GOT3 (cell line): ENCODE data around the gene ASF1B.
"Not testable (repeated sequence)": the region's sequence is repeated elsewhere in the genome, so short reads cannot be mapped to it uniquely, and the experiment has no call there.

ENCODE experiments used
- DNase-seq: peaks from one replicate; lab custom pipeline; 2025; ENCODE audit warnings: mixed read lengths; lab: John Stamatoyannopoulos, UW

ASF1B gene

DNA sequence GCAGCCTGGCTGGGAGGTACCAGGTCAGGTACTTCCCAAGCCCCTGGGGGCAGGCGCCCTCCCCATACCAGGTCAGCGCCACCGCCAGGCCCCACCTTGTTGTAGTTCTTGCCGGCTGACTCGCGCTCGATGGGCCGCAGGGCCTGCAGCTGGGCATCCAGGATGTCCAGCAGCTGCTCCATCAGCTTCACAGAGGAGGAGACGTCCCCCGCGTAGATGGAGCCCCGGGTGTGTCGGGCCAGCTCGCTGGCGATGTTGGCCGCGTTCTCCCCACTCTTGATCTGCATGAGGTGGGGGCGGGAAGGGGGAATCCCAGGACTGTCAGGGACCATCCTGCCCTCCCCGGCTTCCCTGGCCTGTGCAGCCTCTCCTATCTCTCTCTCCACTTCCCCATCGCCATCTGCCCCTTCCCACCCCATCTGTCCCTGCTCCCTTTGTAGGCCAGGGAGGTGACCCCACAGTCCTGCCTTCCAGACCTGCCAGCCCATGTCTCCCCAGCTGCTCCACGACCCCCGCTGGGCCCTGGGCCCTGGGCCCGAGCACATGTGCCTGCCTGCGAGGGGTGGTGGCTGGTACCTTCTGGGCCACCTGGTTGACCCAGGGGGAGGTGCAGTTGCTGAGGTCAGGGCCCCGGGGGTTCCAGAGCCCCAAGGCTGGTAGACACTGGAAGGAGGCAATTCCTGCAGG is 23.8 kb upstream of the ASF1B start:
- no peak for DNase-seq

DNA sequence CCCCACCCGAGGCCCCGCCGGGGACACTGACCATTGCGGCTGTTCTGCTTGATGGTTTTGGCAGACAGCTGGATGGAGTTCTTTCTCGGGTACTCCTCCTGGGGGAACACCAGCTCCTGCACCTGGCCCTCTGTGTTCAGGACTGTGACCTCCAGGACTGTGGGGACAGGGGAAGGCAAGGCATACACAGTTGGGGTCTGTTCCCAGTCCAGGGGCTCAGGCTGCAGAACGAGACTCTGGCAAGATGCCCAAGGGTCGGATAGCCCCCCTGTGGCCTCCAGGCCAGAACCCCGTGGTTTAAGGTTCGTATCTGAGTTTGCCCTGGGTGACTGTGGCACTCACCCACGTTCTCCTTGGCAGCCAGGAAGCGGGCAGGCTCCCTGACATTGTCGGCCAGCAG is 22.7 kb upstream of the ASF1B start:
- DNase-seq: no peak

- no peak for DNase-seq
Observed at GRCh38 chr19:14158276-14159023, 22.1 kb upstream of the ASF1B start.

DNA sequence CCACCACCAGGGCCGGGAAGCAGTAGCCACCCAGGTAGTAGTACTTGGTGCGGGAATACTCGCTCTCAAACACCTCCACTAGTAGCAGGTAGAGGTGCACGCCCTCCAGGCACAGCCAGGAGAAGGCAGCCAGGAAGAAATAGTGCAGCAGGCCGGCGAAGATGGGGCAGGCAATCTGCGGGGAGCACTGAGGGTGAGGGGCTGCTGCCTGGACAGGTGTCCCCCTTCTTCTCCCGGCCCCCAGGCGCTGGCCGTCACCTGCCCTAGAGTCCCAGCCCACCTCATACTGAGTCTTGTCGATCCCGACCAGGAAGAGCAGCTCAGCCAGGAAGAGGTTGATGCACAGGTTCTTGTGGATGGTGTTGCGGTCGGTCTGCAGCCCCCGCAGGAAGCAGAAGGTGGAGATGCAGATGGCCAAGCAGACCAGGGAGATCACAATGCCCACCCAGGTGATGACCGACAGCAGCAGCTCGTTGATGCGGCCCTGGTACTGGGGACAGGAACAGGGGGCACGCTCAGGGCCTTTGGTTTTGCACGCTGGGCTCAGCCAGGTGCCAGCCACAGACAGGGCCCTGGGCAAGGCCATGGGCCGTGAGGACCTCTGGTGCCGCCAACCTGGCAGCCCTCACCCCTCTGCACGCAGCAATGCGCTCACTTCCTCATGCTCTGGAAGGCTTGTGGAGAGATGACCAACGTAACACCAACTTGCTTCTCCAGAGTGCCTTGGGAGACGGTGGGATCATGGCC is 20.8 kb upstream of the ASF1B start:
- no peak for DNase-seq

GRCh38 chr19:14156122-14156521 is 19.7 kb upstream of the ASF1B start:
- DNase-seq: no peak

GRCh38 chr19:14155371-14155770 is 19.0 kb upstream of the ASF1B start:
- DNase-seq: no peak

- no peak for DNase-seq
Observed at GRCh38 chr19:14152713-14153112, 16.3 kb upstream of the ASF1B start.

DNA sequence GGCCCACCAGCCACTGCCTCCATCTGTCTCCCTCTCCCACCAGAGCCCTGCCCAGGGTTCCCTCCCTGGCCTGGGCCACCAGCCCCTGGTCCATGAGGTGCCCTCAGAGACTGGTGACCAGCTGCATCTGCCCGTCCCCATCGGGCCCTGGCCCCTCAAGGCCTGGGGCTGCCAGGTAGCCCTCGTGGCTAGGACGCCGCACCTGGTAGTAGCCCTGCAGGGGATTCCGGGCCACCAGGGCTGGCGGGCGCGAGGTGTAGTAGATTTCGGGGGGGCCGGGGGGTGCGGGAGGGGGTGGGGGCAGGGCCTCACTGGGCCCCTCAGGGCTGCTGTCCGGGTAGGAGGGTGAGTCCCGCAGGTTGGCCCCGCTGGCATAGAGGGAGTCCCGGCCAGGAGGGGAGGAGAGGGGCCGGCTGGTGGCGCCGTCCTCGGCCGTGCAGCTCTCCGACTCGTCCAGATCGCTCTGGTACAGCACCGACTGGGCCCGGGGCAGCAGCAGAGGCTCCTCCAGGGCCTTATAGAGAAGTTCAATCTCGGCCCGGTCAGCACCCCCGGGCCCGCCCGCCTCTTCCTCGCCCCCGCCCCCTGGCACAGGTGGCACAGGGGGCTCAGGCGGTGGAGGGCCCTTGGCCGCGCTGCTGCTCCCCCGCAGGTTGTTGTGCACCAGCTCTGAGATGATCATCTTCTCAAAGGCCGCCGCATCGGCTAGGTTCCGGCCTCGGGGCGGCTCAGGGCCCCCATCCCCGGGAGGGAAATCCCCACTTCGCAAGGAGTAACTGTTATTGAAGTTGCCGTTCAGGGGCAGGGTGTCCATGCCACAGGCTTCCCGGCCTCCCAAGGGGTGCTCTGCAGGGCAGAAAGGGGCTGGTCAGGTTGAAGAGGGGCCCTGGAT is 14.6 kb upstream of the ASF1B start:
- no peak for DNase-seq

GRCh38 chr19:14150041-14150769 is 13.8 kb upstream of the ASF1B start:
- DNase-seq: no peak

- DNase-seq: no peak
Observed at GRCh38 chr19:14149509-14149994, 13.2 kb upstream of the ASF1B start.

- no peak for DNase-seq
Observed at GRCh38 chr19:14148751-14149410, 12.5 kb upstream of the ASF1B start.

DNA sequence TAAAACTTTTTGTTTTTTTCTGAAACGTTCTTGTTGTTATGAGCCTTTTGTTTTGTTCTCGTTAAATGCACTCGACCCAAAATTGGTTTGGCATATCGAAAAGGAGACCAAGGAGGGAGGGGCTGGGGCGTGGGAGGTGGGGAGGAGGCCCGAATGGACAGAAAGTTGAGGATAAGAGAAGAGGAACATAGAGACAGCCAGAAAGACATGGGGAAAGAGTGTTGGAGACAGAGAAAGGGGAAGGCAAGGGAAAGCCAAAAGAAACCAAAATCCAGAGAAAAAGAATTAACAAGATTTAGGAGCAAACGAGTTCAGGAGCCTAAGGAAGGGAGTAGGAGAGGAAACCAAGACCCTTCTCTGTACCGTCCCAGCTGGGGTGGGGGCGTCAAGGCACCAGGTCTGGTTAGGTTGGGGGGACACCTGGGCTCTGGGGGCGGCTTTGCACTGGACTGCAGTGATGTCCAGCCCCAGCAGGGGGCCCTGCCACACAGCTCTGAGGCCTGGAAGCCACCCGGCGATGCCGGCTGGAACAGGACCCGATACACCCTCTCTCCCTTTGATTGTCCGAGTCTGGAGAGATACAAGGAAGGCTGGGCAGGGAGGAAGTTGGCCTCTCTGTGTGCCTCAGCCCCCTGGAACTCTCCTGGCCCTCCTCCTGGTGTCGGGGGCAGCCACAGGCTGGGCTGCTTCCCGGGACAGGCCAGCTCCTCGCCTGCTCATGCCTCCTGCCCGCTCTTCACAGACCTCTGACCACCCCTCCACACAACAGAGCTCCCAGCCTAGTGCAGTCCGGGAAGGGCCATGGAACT is 11.6 kb upstream of the ASF1B start:
- no peak for DNase-seq

DNA sequence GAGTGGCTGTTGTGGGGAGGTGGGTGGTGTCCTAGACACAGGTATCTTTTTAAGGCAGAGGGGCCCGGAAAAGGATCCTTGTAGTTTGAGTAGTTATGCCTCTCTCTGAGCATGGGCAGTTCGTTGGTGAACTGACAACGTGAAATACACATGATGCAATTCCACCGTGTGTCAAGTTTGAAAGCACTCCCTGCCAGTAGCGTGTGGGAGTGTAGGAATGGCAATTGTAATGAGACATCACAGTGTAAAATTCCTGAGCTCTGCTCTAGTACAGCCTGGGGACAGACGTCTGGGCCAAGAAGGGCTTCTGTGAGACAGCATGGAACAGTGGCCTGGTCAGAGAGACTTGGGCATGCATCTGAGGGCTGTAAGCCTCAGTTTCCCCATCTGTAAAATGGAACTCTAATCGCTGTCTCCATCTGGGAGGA is 10.4 kb upstream of the ASF1B start:
- no peak for DNase-seq

DNA sequence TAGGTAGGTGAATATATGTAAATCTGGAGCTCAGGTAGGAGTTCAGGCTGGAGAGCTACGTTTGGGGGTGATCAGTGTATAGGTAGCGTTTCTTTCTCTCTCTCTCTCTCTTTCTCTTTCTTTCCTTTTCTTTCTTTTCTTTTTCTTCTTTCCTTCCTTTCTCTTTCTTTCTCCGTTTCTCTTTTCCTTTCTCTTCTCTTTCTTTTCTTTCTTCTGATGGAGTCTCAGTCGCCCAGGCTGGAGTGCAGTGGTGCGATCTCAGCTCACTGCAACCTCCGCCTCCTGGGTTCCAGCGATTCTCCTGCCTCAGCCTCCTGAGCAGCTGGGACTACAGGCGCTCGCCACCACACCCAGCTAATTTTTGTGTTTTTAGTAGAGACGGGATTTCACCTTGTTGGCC is 9.8 kb upstream of the ASF1B start:
- DNase-seq: not testable (repeated sequence)

DNA sequence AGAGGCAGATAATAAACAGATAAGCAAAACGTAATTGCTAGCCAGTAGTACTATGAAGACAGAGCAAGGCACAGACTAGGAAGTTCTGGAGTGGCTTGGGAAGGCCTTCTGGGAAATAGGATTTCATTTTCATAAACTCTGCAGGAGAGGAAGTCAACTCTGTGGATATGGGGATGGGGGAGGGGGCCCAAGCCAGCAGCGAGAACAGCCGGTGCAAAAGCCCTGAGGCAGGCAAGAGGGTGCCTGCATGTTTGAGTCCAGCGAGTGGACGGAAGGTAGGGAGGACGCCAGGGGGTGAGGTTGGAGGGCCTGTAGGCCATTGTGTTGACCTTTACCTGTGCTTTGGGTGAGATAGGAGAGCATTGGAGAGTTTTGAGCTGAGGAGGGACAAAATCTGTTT is 9.0 kb upstream of the ASF1B start:
- no peak for DNase-seq

DNA sequence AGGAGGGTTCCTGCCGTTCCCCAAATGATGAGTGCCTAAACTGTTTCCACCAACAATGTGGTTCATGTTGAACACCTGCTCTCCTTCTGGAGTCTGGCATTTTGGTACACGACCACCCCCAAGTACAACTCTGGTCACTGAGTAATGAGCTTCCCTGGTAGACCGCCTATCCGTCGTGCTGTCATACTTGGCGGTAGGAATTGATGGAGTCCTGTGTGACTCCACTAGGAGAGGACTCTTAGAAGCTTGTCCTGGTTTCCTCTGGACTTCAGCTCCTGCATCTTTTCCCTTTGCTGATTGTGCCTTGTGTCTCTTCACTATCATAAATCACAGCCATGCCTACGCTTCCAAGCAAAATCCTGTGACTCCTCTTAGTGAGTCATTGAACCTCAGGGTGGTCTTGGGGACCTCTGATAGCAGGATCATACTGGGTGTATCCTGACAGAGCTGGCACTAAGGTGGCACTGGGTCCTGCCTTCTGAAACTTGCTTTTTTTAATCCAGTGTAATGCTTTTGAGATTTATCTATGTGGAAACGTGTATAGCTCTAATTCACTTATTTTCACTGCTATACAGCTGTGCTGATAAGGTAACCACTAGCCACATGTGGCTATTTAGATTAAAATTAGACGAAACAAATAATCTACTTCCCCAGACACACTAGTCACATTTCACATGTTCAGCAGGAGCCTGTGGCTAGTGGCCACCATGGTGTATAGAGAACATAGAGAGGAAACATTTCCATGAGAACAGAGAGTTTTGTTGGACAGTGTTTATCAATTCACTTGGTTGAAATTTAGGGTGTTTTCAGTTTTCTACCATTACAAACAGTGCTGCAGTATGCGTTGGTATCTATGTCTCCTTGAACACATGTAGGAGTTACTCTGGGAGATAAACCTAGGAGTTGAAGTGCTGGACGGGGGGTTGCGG is 6.1 kb upstream of the ASF1B start:
- no peak for DNase-seq

DNA sequence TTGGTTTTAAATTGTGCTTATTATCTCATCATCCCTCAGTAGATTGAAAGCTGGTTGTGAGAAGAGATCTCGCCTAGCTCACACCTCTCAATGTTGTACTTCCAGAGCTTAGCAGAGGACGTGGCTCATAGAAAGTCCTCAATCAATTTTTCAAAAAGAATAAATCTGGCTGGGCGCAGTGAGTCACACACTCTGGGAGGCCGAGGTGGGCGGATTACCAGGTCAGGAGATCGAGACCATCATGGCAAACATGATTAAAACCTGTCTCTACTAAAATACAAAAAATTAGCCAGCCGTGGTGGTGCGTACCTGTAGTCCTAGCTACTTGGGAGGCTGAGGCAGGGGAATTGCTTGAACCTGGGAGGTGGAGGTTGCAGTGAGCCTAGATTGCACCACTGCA is 4.7 kb upstream of the ASF1B start:
- DNase-seq: no peak

DNA sequence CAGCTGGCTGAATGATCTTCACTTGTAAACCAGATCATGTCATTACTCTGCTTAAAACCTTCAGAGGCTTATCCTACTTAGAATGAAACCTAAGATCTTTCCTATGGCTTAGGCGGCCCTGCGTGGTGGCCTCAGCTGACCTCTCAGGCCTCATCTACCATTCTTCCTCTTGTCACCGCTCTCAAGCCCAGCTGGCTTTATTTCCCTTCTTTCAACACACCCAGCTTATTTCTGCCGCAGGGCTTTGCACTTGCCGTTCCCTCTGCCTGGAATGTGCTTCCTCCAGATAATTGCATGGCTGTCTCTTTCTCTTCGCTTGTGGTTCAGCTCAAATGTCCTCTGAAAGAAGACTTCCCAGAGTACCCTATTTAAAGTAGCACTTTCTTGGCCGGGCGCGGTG is 3.6 kb upstream of the ASF1B start:
- DNase-seq: no peak
